Measurements from ENCODE around the gene RTTN.

The RTTN gene

DNA sequence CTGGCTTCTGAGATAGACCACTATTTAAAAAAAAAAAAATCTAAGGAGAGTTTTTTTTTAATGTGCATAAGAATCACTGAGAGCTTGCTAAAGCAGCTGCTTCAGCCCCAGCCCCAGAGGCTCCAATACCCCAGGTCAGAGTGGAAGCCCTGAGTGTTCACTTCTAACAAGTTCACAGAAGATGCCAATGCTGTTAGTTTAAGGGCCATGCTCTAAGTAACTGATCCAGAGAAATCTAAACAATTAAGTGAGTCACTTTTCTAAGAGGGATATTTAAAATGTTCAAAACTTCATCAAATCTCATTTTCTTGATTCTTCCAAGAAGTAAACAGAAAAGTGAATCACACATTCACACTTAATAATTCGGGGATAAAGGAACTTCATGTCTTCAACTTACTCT, 131.4 kb downstream of the RTTN start:
- DNase-seq = no peak

DNA sequence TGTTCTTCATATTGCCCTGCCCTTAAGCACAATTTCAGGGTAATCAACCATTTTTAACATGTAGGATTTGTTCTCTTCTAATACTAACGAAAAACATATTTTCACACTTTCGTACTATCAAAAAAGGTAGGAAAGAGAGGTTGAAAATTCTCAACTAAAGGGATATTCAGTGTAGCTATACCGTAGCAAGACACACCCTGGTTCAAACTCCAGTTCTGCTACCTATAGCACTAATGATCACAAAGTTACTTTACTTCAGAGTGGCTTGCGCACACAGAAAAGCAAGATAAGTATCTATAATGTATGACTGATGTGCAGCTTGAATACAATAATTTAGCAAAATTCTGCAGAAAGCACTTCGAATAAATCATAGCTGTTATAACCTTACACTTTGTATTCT, 132.1 kb downstream of the RTTN start:
- no peak for DNase-seq

DNA sequence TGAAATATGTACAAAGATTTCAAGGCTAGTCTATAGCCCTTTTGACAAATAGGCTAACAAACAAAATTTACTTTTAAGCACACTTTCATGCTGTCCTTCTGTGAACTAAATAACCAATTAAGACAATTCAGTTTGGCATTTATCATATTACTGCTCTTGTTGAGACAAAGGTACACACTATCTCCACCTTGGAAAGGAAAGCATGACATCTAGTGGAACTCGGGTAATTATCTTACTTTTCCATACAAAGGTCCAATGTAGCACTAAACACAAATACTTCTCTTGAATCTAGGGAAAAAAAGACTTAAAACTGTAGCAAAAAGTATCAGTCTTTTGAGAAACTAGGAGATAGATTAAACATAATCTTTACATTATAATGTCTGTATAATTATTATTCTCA, 132.8 kb downstream of the RTTN start:
- DNase-seq = no peak

DNA sequence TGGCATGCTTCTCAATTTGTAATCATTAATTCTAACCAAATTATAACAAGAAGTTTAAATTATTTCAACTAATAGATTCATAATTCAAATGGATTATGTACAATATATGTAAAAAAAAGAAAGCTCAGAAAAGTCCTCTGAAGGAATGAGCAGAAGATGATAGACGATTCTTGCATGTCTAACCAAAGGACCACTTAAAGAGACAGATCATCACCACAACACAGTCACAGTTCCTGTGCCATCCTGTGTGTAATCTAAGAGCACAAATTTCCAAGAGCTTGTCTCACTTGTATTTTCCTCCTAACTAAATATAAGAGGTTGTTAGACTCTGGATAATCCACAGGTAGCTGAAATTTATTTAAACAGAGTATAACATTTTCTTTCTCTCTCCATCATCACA, 135.5 kb downstream of the RTTN start:
- DNase-seq = no peak

DNA sequence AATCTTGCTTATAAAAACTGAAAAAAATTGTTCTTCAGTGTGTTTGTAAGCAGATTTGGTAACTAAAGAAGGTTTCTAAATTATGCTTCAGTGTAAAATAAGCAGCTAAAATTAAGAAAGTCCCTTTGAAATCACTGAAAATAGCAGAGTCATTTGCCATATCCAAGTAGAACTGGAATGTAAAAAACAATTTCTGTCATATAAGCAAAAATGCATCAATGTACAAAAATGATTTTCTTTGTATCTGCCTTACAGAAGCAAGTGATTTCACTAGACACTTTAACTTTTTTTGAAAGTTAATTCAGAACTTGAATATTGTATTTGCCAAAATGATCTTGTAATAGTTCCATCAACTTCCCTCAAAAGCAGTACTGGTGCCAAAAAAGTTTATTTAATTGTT, 136.1 kb downstream of the RTTN start:
- DNase-seq = no peak

DNA sequence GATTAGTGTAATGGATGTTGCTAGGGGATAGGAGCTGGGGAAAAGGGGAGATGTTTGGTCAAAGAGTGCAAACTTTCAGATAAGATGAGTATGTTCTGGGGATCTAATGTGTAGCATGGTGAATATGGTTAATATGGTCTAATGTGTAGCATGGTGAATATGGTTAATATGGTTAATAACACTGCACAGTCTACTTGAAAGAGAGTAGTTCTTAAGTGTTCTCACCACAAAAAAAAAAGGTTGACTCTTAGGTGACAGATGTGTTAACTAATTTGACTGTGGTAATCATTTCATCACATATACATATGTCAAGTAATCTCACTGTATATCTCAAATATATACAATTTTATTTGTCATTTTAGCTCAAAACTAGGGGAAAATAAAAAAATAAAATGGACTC, 136.5 kb downstream of the RTTN start:
- no peak for DNase-seq

DNA sequence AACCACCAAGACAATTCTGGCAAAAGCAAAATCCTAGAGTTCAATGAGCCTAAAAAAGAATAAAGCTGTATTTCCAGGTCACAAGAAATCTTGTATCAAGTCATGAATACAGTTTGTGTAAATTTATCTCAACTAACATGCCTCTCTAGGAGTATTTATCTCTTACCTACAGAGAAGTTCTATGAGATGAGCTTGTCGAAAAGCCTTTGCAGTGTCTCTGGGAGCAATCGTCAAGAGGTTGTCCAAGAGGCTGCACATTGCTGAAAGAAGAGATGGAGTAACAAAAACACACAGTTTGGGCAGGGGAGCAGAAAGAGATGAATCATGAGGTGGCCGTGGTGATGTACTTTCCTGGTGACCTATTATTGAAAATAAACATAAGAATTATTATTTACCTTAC, 145.8 kb downstream of the RTTN start:
- no peak for DNase-seq

DNA sequence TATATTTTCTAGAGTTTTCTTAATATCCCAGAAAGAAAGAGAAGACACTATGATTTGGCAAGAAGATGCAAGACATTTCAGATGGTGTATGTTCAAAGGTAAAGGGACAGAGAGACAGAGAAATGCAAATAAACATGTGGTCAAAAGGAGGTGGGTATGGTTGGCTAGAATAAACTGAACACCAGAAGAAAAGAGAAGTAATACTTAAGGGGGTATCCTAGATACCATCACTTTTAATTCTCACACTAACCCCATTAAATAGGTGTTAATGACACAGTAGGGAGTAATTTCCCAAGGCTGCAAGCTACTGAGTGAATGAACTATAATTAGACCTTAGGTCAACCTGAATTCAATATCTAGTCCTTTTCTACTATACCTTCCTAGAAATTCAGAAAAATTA, 146.6 kb downstream of the RTTN start:
- no peak for DNase-seq

DNA sequence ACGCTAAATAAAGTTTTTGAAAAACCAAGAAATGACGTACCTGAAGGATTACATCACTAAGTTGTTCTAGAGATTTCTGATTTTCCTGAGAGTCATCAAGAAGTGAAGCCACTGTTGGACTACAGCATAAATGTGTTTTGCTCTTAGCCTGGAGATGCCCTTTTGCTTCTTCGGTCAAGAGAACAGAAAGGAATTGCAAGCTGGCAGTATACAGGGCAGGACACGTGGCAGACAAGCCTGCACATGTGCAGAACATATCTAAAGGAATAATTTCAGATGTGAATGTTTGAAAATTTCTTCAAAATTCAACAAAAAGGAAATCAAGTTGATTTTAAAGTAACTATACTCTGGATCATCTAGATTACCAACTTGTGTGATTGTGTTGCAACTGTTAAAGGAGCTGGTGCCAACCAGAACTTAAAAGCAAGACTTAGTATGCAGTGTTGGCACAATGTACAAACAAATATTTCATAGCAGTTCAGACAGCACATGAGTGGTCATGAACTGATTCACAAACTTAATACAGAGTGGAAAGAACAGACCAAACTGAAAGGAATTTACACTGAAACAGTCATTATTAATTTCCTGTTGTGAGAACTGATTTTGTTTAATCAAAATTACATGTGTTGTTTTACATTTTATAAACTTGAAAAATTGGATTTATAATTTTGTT, 157.4 kb downstream of the RTTN start:
- DNase-seq = no peak

DNA sequence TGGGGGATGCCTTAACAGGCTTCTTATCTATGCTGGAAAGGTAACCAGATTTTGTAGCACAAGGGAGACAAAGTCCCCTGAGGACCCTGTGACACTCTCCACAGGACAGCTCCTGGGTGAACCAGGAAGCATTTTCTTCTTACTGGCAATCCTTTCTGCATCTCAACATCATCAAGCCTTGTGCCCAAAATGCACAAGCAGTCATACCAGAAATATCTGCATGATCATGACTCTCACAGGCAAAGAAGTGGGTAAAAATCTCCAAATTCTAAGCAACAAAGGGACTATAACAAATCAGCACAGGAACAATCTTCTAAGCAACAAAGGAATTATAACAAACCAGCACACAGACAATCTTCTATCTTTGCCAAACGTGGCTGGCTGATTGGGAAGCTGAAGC, 158.7 kb downstream of the RTTN start:
- DNase-seq = no peak

DNA sequence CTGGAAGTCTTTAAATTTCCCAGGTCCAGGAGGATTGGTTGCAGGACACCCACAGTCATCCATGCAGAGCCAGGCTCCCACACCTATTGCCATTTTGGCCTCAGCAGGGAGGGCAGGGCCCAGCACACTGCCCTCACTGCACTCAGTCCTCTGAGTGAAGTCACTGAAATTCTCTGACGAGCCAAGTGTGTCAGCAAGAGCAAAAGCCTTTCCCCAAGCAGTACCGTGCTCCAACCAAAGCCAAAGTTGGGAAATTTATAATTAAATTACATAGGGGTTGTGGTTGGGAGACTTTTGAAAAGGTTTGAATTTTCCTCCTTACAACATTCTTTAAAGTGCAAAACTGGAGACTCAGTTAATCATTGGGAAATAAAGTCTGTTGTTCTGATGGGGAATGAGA, 159.3 kb downstream of the RTTN start:
- no peak for DNase-seq

DNA sequence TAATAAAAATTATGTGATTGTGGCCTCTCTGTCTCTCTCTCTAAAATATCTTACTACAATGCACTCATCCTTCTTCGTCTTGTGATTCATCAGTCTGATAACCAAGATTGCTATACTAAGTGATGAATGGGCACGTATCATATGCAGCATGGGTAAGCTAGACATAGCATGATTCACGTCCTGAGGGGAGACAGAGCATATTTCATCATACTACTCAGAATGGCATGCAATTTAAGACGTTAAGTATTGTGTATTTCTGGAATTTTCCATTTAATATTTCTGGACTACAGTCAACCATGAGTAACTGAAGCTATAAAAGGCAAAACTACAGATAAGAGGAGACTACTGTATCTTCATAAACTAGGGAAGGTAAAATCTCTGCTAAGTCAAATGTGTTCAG, 160.9 kb downstream of the RTTN start:
- DNase-seq = no peak

DNA sequence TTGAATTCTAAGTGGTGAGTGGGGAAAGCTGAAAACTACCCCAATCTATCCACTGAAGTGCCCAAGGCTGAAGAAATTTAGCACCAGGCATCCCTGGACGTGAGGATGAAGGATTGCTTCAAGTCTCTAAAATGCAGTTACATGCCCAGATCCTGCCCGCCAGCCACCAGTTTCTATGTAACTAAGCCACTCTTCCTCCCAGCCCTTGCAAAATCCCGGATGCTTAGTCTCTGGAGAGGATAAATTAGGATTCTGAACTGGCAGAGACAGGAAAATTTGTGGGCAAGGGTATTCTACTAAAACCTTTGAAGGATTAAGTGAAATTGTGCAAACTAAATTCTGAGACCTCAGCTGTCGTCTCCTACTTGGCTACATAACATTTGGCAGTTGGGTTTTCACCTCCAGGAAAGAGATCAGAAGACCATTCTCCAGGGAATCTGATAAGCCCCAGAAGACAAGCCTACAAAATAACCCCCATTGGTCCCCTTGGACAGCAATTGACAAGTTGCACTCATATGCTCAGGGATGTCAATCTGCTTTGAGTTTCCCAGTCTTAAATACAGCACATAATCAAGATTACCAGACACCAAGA, 163.9 kb downstream of the RTTN start:
- DNase-seq = no peak

DNA sequence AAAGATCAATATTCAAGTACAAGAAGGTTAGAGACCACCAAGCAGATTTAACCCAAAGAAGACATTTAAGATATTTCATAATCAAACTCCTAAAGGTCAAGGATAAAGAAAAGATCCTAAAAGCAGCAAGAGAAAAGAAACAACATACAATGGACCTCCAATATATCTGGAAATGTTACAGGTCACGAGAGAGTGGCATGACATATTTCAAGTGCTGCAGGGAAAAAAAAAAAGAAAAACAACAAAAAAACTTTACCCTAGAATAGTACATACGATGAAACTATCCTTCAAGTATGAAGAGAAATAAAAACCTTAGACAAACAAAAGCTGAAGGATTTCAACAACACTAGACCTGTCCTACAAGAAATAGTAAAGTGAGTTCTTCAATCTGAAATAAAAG, 166.3 kb downstream of the RTTN start:
- DNase-seq = no peak

DNA sequence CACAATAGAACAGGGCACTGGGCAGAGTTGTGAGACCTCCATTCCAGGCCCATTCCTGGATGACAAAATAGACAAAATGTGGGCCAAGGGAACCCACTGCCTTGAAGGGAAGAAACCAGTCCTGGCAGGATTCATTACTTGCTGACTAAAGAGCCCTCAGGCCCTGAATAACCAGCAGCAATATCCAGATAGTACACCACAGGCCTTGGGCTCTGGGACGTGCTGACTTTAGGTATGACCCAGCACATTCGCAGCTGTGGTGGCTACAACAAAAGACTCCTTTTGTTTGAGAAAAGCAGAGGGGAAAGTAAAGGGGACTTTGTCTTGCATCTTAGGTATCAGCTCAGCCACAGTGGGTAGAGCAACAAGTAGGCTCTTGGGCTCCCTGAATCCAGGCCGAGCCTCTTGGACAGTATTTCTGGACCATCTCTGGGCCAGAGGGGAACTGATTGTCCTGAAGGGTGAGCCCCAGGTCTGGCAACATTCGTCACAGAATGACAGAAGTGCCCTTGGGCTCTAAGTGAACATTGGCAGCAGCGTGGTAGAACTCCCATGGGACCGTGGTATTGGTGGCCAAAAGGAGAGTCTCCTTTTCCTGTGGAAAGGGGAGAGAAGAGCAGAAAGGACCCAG, 167.9 kb downstream of the RTTN start:
- DNase-seq = peak; percentile 66

DNA sequence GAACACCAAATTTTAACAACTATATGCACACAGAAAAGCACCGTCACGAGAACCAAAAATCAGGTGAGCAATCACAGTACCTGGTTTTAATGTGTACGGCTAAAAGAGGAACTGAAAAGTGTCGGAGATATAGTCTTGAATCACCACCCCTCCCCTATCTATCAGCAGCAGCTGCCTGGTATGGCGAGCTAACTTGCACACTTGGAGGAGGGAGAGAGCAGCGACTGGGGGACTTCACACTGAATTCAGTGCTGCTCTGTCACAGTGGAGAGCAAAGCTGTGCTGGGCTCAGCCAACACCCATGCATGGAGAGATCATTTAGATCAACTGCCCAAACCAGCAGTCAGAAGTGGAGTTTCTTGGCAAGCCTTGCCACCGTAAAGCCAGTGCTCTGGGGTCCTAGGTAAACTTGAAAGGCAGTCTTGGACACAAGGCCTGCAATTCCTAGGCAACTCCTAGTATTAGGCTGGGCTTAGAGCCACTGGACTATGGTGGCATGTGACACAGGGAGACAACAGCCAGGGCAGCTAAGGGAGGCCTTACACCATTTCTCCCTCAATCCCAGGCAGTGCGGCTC, 168.6 kb downstream of the RTTN start:
- peak; percentile 90 for DNase-seq

DNA sequence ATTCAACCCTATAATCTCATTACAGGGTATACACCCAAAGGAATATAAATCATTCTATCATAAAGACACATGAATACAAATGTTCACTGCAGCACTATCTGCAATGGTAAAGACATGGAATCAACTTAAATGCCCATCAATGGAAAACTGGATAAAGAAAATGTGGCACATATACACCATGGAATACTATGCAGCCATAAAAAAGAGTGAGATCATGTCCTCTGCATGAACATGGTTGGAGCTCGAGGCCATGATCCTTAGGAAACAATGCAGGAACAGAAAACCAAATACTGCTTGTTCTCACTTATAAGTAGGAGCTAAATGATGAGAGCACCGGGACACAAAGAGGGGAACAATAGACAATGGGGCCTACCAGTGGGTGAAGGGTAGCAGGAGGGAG, 169.3 kb downstream of the RTTN start:
- DNase-seq = no peak

DNA sequence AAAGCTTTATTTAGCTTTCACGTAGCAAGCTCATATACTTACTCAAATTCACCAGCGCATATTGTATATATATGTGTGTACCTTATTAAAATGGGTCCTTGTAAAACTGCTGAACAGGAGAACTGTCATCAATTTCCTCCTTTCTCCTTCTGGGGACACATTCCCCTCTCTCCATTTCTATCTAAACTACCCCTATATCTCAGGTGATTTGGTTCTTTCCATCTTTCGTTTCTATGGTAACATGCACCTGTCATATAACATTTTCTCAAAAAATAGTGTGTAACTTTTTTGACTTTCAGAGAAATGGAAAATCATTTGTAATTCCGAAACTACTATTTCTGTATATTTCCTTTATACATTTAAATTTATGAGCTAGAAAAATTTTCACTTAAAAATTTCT, 174.3 kb downstream of the RTTN start:
- no peak for DNase-seq

DNA sequence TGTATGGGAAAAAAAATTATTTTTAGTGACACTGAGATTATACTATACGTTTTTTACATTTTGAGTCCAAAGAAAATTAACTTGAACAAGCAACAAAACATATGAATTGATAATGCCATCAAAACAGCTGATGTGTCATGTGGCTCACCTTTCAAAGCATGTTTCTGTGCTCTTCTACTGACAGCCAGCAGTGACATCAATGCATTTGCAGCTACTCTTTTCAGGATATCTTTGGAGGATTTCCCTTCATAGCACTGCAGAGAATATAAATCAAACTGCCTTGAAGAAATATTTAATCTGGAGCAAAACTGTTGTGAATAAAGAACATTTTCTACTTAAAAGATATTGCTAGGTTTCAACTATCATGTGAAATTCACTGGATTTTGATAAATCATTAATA, 174.8 kb downstream of the RTTN start:
- DNase-seq = no peak

DNA sequence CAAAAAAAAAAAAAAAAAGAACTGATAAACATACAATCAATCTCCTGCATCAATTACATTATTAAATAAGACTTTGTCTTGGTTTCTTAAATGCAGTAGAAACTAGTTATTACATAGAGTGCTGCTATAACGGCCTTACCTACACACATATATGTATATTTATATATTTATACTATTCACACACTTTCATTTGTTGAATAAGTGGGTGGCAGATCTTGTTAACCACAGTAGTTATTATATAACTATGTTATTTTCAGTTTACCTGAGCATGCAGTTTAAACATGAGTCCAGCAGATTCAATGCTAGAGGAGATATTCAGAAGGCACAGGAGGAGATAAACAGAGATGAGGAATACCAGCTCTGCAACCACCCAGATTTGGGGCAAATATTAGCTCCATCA, 176.3 kb downstream of the RTTN start:
- DNase-seq = no peak

DNA sequence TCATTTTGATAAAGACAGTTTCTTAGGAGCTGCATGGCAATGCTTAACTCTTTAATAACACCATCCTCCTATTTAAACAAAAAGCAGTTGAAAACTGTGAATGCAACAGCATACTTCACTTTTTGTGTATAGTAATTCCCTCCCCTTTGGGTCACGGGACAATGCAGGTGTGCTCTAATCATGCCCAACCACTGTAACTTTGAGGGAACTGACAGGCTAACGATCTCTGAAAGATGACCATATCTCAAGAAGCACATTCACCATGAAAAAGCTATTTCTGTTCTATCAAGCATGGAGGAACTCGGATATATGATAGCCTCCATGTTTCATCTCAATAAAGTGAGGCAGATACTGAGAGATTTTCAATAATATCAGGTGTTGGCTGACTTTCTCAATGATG, 176.8 kb downstream of the RTTN start:
- no peak for DNase-seq

DNA sequence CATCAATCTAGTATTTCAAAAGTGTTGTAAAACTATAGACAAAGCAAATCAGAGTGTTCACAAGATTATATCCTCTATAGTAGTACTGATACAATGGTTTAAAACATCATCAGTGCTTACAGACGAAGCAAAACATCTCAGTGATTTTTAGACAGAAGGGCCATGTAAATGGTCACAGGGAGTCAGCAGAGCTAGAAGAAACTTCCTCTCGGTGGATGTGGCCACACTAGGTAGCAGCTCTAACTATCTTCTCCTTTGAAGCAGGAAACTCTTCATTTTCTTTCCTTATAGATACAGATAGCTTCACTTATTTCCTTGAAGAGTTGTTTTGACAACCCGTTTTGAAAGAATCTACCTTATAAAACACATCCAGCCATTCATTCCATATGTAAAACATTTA, 177.4 kb downstream of the RTTN start:
- no peak for DNase-seq

DNA sequence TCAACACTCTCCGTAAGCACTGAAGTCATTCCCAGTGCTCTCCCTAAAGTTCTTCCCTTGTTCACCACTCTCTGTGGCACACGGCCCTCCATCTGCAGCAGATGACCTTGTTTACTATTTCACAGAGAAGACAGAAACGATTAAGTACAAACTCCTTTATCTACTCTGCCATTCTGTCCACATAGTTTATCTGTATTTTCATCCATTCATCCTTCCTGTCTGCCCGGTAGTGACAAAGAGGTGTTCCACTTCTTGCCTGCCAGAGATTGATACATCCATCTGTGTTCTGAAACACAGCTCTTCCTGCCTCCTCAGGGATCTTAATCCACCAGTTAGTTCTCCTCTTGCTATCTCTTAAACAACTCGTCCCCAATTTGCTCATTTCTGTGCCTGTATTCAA, 179.9 kb downstream of the RTTN start:
- DNase-seq = no peak

DNA sequence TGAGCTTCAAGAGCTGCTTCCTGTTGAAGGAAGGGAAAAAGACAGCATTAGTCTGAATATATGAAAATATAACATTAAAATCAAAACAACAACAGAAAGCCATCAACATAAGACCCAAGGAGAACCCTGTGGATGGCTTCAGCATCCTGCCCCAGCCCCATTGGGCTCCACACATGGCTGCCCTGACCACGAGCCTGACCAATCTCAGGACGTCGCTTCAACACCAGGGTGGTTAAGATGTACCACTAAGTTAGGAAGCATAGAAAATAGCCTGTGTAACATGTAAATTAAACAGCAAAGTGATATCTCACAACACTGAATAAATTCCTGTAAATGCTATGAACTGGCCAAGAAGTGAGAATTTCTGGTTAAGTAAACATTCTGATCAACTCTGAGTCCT, 180.7 kb downstream of the RTTN start:
- DNase-seq = no peak

DNA sequence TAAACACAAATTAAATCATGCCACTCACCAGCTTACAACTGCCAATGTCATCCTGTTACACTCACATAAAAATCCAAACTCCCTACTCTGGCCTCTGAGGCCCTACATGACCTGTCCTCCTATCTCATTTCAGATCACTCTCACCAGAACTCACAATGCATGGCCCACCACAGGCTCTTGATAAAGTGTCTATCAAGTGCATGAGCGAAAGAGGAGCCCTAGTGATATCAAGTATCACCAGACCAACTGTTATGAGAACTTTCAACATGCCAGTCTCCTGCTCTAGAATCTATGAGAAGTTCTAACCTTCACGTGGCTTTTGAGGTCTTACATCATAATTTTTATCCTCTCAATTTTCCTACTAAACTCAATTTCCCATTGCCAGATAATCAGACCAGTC, 181.4 kb downstream of the RTTN start:
- no peak for DNase-seq

Data from RPMI8226 (cell line).